DMS153 treated with DMSO at 0.1 percent for 48 hours (cell line): ENCODE data around the gene ARSA.
"Not testable (repeated sequence)": the region's sequence is repeated elsewhere in the genome, so short reads cannot be mapped to it uniquely, and the experiment has no call there.

ENCODE experiments used
- DNase-seq: peaks from one replicate; lab custom pipeline; 2025; ENCODE audit not compliant: unreplicated experiment; lab: John Stamatoyannopoulos, UW

ARSA gene

GRCh38 chr22:50627642-50628542 lies at the start of gene ARSA:
Gene ARSA, minus strand, starts transcription at chr22:50628152. Its CDS starts 373 bp downstream, at chr22:50627779.
- peak; percentile 20 for DNase-seq

- no peak for DNase-seq
These were observed 48.9 kb upstream of the ARSA start for GRCh38 chr22:50676661-50677492.

DNA sequence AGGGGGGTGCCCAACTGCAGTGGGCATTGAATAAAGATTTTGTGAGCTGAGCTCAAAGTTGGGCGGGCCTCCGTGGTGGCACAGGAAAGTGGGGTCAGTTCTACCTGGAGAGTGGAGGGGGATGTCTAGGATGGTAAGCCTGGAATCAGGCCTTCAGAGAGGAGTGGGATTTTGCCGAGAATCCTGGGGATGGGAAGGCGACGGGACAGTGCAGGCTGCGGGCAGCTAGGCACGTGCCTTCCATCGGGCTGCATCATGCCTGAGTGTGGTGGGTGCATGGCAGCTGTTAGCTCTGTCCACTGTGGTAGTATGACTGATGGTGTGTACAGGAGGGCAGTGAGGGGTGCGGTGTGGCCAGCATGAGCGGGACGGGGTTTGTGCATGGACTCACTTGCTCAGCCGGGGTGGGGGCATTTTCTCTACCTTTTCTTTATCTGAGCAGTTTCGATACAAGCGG lies 48.3 kb upstream of the ARSA start:
- DNase-seq = no peak

DNA sequence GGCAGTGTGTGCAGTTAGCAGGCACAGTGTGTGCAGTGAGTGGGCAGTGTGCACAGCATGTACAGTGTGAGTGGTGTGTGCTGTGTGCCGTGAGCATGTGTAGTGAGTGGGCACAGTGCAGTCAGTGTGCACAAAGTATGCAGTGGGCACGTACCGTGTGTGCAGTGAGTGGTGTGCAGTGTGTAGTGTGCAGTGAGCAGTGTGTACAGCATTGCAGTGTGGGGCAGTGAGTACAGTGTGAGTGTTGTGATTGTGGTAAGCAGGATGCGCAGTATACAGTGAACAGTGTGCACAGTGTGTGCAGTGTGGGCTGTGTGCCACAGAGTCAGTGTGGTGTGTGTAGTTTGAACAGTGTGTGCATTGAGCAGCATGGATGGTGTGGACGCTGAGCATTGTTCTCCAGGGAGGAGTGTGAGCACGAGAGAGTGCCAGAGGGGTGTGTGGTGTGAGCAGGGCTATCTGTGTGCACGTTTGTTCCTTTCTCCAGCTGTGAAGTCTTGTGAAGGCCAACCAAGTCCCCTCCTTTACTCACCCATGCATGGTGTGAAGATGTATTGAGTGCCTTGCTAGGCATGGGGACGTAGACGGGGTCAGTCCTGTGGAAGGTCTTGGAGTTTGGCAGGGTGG lies 47.7 kb upstream of the ARSA start:
- no peak for DNase-seq

DNA sequence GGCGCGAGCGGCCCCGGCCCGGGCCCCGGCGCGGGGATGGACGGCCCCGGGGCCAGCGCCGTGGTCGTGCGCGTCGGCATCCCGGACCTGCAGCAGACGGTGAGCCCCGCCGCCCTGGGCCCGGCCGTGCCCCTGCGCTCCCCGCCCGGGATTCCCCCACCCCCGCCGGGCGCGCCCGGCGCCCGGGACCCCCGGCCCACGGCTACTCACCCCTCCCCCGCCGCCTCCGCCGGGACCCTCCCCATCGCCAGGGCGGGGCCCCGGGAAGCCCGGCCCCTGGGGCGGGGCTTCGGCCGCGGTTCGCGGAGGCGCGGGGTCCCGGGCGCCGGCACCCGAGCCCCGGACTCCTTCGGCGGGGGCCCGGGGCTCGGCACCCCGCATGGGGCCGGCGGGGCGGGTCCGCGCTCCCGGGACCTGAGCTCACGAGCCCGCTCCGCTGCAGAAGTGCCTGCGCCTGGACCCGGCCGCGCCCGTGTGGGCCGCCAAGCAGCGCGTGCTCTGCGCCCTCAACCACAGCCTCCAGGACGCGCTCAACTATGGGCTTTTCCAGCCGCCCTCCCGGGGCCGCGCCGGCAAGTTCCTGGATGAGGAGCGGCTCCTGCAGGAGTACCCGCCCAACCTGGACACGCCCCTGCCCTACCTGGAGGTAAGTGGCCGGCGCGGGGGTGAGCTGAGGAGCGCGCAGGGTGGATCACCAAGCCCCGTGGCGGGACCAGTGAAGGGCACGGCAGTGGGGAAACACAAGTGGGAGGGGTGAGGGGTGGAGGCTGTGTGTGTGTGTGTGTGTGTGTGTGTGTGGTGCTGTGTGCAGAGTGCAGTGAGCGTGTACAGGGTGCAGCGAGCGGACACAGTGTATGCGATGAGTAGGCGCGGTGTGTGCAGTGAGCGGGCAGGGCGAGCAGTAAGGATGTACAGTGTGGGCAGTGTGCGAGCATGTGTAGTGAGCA lies 46.9 kb upstream of the ARSA start:
- peak; percentile 14 for DNase-seq

- no peak for DNase-seq
These were observed 46.2 kb upstream of the ARSA start for GRCh38 chr22:50674130-50674500.

GRCh38 chr22:50673231-50674129 lies 45.5 kb upstream of the ARSA start:
- no peak for DNase-seq

- DNase-seq = no peak
These were observed 44.7 kb upstream of the ARSA start, which contains the start of gene SHANK3 for GRCh38 chr22:50672471-50673230. Gene SHANK3, plus strand, starts transcription at chr22:50672823.

GRCh38 chr22:50672041-50672440 lies 44.1 kb upstream of the ARSA start:
- no peak for DNase-seq

DNA sequence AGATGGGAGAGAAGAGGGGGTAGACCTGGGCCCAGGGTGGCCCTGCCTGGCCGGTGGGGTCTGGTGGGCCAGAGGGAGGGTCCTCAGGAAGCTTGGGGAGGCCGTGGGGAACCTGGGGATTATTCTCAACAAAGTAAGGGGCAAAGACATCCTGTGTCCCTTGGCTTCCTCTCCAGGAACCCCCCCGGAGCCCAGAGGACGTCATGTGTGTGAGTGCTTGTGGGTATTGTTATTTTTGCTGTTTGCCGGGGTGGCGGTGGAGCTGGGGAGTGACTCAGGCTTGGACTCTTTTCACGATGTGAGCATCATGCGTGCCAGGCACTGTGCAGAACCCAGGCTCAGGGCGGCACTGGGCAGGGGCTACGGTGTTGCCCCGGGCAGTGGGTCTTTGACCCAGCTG lies 43.7 kb upstream of the ARSA start:
- DNase-seq = no peak

GRCh38 chr22:50670914-50671538 lies 43.1 kb upstream of the ARSA start:
- DNase-seq = no peak

- DNase-seq = no peak
These were observed 42.6 kb upstream of the ARSA start for GRCh38 chr22:50670513-50670912.

GRCh38 chr22:50665738-50666137 lies 37.8 kb upstream of the ARSA start:
- no peak for DNase-seq

- DNase-seq = no peak
These were observed 37.3 kb upstream of the ARSA start for GRCh38 chr22:50665212-50665611.

GRCh38 chr22:50660306-50660705 lies 32.4 kb upstream of the ARSA start:
- no peak for DNase-seq

GRCh38 chr22:50659711-50660110 lies 31.8 kb upstream of the ARSA start:
- not testable (repeated sequence) for DNase-seq

DNA sequence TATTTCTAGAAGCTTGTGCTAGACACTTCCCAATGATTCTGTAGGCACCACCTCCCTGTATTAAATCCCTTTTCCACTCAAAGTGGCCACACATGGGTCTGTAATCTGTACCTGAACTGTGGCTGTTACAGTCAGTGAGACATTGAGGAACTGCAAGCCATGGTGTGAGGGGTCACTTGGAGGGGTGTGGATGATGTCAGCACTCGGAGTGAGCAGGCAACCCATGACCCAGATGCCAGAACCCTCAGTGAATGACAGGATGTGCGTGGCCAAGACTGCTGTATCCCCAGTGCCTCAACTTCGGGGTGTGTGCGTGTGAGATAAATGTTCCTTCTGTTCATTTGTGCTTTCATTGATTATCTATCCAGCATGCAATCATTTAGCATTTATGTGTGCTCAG lies 30.0 kb upstream of the ARSA start:
- DNase-seq = no peak
